NK-92 (cell line): Measurements from ENCODE around the gene LCORL.
"Not testable (repeated sequence)": the region's sequence is repeated elsewhere in the genome, so short reads cannot be mapped to it uniquely, and the experiment has no call there.

Experiments
- DNase-seq: peaks from one replicate; lab custom pipeline; 2025; ENCODE audit not compliant: unreplicated experiment; lab: John Stamatoyannopoulos, UW

Gene LCORL

DNA sequence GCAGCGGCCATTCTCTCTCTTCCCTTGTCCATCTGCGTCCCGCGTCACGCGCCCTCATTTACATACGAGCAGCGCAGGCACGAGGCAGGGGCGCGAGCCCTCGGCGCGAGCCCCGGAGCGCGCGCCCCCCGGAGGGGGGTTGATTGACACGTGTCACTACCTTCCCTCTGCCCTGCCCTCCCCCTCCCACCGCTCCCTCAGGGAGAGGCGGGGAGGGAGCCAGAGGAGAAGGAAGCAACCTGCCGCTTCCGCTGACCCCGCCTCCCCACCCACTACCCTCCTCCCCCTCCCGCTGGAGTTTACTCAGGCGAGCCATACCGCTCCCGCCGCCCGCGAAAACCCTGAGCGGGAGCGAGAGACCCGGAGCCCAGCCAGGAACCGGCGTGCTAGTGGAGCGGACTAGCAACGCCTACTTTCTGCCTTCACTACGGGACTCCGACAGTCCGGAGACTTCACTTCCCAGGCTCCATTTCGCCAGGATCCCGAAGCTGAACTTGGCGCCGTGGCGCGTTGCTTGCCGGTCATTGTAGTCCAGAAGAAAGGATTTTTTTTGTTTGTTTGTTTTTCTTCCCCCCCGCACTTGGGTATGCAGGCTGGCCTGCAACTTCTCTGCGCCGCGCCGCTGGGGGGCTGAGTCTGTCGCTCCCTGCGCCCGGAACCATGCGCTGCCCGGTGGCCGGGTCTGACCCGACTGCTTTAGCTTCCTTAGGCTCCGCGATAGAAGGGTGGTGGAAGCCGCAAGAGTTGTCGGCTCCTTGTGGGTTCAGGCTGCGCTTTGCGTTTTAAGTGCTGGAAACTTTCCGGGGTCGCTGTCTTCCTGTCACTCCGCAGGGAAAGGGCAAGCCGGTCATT is at the start of gene LCORL:
Gene LCORL (minus strand): TSS at position 36 of the 852 bp plus-strand sequence. CDS start 4 bp downstream, at position 32.
- DNase-seq: peak; percentile 52

DNA sequence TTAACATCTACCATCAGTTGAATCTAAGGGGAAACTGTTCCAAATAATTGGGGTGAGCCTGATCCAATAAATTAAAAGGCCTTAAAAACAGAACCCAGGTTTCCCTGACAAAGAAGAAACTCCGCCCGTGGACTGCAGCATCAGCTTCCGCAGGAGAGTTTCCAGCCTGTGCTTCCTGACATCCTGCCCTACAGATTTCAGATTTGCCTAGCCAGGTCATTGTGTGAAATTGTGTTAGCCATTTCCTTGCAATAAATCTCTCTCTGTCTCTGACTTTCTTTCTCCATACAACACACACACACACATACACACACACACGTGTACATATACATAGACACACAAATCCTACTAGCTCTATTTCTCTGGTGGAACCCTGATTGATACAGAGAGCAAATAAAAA is 48.3 kb upstream of the LCORL start:
- no peak for DNase-seq

DNA sequence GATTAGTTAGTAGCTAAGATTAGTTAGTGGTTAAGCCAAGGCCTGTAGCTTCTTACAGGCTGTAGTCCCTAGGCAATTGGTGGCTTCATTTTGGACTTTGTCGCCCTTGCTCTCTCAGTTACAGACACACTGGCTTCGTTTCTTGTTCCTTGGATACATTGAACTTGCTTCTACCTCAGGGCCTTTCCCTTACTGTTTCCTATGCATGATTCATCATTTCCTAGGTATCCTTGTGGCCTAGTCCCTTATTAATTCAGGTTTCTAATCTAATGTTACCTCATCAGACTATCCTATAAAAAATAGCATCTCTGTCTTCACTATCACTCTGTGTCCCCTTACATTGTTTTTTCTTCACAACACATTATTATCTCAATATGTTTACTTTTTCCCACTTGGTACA is 45.5 kb upstream of the LCORL start:
- DNase-seq: no peak

DNA sequence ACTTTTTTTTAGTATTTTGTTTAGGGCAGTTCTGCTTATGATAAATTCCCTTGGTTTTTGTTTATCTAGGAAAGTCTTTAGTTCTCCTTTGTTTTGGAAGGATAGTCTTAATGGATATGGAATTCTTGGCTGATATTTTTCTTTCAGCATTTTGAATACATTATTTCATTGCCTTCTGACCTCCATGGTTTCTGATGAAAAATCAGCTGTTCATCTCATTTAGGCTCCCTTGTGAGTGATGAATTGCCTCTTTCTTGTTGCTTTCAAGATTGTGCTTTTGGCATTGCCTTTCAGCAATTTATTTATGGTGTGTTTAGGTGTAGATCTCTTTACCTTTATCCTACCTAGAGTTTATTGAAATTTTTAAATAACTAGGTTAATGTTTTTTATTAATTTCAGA is 41.5 kb upstream of the LCORL start:
- DNase-seq: no peak

DNA sequence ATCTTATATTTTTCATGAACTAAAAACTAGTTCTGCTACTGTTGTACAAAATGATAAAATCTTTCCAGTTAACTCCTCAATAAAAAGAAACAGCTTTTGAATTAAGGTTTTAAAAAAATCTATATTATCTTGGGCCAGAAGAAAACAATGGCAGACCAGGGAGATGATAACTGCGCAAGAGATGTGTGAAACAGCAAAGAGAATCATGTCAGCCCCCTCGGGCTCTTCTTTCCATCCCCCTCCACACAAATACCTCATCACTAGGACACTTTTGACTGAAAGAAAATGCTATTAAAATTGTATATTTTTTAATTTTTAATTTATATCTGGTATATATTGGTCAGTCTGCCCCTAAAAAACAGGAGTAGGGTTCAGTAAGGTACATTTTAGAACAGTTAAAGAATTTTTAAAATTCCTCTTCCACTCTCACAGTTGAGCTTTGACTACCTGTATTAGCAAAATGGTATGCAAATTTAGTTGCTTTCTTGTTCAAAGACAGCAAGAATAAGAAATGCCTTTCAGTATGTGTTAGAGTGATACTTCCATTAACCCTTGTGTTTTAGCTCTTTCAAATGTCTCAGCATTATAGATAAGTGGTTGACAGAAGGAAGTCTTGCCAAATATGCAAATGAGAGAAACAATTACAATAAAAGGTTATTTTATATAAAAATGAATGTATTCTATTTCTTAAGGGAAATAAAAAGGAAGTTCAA is 36.4 kb upstream of the LCORL start:
- DNase-seq: no peak

DNA sequence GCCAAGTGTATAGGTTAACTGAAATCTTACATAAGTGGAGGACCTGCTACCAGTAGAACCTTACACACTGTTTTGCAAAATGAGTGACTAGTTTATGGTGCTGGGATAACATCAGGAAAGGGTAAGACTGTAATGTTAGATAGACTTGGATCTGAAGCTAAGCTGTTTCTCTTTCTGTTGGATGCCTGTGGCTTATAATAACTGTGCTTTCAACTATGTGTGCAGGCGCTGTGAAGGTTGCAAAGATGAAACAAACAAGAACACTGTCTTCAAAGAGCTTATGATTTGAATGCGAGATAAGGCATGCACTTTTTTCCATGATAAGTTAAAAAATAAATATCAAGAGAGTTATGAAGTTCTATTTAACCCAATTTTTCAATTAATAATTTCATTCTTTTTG is 34.5 kb upstream of the LCORL start:
- no peak for DNase-seq

DNA sequence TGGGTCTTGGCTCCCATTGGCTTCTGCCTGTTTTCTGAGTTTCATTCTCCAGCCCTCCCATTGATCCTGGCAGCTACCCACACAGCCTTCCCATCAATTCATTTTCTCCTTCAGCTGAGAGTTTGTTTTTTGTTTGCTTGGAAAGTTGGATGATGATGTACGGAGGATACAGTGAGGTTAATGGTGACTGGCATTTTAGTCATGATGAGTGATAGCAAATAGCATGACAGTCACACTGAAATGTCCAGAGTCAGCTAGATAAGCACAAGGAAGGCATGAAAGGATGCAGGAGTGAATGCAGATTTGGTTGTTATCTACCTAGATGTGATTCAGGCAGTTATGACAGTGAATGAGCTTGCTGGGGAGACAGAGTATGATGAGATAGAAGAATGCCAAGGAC is 30.6 kb upstream of the LCORL start:
- DNase-seq: no peak

DNA sequence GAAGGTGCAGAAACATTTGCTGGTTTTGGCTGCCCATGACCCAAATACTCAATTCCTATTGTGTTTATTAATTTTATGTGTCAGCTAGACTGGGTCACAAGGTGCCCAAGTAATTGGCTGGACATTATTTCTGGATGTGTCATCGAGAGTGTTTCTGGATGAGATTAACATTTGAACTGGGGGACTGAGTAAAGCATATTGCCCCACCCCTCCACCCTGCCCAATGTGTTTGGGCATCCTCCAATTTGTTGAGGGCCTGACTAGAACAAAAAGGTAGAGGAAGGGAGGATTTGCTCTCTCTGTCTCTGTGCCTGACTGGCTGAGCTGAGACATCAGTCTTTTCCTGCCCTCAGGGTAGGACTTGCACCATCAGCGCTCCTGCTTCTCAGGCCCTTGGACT is 29.7 kb upstream of the LCORL start:
- no peak for DNase-seq

DNA sequence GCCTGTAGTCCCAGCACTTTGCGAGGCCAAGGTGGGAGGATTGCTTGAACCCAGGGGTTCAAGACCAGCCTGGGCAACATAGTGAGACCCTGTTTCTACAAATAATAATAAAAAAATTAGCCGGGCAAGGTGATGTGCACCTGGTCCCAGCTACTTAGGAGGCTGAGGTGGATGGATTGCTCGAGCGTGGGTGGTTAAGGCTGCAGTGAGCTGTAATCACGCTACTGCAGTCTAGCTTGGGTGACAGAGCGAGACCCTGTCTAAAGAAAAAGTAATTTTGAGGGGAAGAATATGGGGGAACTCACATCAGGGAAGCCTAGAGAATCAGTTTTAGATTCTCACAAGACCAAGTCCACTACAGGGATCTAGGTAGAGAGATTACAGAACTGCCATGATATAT is 28.9 kb upstream of the LCORL start:
- no peak for DNase-seq

DNA sequence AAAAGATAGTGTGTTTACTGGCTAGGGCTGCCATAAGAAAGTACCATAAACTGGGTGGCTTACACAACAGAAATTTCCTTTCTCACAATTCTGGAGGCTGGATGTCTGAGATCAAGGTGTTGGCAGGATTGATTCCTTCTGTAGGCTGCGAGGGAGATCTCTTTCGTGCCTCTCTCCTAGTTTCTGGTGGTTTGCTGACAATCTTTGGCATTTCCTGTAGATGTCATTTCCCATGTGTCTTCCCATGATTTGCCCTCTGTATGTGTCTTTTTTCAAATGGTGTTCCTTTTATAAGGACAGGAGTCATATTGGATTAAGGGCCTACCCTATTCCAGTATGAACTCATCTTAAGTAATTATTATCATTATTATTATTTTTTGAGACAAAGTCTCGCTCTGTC is 27.9 kb upstream of the LCORL start:
- DNase-seq: no peak

DNA sequence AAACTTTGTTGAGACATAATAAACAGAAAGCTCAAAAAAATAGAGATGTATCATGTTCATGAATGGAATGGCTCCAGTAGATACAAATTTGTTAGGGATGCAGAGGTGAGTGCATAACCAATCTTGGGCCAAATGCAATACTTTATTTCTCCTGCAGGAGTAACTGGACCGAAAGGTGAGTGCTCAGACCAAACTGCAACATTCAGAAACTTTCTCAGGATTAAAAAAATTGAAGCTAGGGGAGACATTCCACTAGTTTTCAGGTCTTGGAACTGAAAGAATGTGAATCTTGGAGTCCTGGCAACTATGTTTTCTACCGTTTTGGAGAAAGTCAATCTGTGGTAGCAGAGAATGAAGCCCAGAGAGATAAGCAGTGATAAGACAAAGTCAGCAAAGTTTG is 21.2 kb upstream of the LCORL start:
- DNase-seq: no peak

DNA sequence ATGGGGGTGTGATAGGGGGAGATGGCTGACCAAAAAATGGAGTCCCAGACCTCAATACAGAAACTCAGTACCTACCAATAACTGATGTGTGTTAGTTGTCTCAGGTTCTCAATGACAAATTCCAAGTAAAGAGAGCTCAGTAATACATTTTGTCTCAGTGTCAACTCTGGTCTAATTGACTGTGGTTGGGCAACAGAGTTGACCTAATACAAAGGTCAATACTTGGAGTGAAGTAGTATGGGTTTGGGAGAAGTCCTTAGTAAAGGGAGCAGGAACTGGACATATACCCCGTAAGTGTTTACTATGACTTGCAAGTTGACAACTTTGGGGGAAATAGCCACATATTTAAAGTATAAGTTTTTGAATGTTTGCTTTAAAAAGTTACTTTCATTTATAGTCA is 20.5 kb upstream of the LCORL start:
- no peak for DNase-seq

DNA sequence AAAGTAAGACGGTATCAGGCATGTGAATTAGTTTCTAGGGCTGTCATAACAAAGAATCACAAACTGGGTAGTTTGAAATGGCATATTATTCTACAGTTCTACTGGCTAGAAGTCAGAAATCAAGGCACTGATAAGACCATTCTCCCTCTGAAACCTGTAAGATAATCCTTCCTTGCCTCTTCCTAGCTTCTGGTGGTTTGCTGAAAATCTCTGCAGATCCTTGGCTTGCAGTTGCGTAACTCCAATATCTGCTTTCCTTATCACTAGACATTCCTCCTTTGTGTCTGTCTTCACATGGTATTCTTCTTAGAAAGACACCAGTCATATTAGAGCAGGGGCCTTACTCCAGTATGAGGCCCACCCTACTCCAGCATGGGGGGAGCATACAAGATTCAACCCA is 19.6 kb upstream of the LCORL start:
- DNase-seq: no peak

DNA sequence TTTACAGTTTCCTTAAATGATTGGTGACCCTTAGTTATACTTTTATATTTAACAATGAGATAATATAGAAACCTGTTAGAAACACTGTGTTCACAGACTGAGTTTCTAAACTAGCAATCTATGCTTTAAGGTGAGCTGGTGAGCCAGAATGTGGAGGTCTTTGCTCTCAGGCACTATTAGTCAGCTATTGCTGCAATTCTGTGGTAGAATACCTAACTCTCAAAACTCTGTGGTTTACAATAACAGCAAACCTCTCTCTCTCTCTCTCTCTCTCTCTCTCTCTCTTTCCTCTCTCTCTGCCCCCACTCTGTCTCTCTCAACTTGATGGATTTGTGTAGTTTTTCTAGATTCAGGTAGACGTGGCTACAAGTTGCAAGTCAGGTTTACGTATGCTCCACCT is 17.6 kb upstream of the LCORL start:
- DNase-seq: no peak

DNA sequence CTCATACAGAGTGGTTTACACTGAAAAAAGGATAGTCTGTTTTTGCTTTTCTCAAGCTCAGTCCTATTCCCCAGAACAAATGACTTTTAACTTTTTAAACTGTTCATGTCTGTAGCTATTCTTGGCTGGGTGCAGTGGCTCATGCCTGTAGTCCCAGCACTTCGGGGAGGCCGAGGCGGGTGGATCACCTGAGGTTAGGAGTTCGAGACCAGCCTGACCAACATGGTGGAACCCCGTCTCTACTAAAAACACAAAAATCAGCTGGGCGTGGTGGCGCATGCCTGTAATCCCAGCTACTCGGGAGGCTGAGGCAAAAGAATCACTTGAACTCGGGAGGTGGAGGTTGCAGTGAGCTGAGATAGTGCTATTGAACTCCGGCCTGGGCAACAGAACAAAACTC is 14.8 kb upstream of the LCORL start:
- DNase-seq: not testable (repeated sequence)

DNA sequence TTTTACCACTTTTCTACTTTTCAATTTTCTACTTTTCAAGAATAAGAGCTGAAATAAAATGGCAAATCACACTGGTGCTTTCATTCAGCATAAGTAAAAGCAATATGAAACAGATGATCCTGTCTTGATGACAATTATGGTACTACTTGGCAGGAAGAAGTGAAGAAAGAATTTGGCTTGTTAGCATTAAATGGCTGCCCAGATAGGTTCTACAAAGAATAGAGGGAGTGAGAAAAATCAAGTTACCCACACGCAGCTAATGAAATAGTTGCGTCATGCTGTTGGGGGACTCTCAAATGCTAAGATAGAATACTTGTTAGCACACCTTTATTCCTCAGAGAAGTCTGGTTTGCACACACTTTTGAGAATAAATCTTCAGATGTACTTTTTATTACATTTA is 12.5 kb upstream of the LCORL start:
- DNase-seq: no peak

DNA sequence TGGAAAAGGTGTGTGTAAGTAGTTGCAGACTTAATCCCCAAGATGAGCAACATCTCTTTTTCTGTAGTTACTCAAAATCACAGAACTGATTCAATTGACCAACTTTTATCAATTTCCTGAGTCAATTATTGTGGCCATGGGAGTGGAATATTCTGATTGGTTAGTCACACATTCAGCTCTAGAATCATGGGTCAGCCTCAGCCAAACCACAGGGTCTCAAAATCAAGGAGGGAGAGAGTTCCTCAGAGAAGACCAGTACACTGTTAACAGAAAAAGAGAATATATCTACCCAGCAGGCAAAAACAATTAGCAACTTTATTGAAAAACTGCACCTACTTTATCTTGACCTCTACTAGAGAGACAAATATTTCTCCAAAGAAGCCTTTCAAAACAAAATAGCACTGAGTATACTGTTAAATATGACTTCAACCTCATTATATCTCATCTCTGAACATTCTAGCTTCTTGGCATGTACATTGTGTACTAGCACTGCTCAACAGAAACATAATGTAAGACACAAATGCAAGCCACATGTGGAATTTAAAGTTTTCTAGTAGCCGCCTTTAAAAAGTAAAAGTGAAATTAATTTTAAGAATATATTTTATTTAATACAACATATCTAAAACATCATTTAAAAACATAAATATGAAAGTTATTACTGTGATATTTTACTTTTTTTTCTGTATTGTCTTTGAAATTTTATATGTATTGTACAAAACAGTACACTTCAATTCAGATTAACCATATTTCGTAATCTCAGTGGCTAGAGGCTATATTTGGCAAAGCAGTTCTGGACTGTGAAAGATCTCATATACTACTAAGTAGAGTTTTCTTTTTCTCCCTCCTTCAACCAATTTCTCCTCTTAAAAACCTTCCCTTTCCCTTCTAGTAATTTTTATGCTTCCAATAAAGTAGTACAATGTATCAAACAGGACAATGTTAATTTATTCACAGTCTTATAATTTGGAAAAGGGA is 11.8 kb upstream of the LCORL start:
- no peak for DNase-seq

DNA sequence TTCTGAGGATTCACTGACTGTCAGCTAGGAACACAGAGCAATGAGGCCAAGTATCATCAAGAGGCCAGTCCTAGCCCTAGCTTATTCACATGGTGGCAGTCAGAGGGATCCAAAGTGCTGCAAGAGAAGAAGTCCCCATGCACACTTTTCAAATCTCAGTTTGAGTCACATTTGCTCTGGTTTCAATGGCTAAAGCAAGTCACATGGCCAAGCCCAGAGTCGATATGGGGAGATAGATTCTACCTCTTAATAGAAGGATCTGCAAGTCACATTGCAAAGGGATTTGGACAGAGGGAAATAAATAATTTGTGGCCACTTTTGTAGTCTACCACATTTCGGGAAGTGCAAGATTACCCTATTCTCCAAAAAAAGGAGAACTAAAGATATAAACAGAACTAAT is 3.7 kb upstream of the LCORL start:
- DNase-seq: no peak

DNA sequence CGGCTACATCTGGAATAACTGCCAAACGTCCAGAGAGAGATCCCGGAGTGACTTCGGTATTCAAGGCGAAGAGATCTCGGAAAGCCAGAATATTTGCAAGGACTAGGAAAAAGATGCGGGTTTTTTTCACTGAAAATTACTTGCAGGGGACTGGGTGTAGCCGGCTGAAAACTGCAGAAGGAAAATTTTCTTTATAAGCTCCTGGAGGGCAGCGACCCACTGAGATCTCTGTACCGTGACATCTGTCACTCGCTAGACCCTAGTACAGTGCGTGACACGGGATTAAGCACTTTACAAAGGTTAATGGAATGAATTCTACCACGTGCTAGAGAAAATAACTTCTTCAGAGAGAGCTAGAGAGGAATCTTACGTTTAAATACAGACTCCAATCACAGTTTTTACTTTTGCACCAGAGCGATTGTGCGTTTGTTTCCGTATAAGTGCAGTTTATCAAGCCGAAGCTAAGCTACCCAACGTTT is 1.1 kb upstream of the LCORL start:
- no peak for DNase-seq

DNA sequence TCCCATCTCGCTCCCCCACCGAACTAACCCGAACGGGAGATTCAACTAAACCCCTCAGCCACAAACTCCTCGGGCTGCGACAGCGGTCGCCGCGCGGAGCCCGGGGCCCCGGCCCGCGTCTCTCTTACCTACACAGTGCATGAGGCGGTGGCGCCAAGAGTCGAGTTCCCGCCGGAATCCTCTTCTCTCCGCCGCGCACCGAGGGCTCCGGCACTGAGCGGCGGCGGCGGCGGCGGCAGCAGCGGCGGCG is 160 bp downstream of the LCORL start:
- DNase-seq: no peak

DNA sequence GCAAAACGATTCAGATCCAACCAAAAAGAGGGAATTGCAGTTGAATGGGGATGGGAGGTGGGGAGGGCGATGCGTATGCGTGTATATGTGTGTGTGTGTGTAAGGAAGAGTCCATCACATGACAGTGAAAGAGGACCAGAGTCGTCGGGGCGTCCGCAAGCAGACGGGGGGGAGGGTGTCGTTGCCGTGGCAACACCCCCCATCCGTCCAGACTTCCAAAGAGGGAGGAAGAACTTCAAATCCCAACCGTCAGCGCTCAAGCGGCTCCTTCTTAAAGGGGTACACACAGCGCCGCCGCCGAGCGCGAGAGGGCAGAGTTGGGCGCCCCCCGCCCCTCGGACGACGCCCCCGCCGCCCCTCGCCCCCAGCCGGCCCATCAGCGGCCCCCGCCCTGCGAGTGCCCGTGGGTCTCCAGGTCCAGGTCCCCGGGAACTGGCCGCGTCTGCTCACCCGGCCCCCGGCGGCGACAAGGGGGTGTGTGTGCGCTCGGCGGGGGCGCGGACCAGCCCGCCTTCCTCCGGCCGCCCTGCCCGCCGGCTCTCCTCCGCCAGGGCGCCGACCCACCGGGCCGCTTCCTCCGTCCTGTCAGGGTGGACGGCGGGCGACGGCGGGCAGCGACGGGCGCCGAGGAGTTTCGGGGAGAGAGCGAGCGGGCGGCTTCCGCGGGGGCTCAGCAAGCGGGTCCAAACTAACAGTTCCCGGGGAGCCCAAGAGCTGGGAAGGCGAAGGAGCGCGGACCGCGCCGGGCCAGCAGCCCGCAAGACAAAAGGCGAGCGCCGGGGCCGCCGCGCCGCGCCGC is 685 bp downstream of the LCORL start:
- no peak for DNase-seq
